ENCODE data around the gene TMC1. TPM values are rescaled to one million over a fixed set of nuclear protein-coding genes. Genes with fewer than 3 reads are reported as not detected.

Gene TMC1
- total and polyA plus RNA-seq, 2 of the 13 experiments (the other 11 are each of a cell fraction or from before 2014, with no cell fraction given): 0.02 to 0.03 TPM

GRCh38 chr9:72691671-72692070 lies 170.3 kb downstream of the TMC1 start:
- no peak overlapping the region for H3K4me2 ChIP-seq (ENCODE audit: low read depth, low read length)
- POLR2A ChIA-PET: no interaction called here
- no peaks in the 10 kb centered on the region for H3K4me1 ChIP-seq (ENCODE audit: insufficient read depth, low read length)
- ATAC-seq (no peak), DNase-seq (ENCODE audit: low spot score) (no peak), FAIRE-seq (no peak)
- H2AFZ ChIP-seq (ENCODE audit: low read length): no peak overlapping the region
- no peaks in the 10 kb centered on the region for H4K20me1 ChIP-seq (ENCODE audit: insufficient read depth, low read length)
- in situ Hi-C loops (cut with HindIII; ENCODE audit: extremely low pct_ligation_motif_present, low pct_unique_long_range_greater_than_20kb) (no loop called here), intact Hi-C loops (cut with micrococcal nuclease; ENCODE audit: unreplicated experiment) (no loop called here)
- H3K9me3 ChIP-seq (ENCODE audit: low read length): no peaks in the 10 kb centered on the region
- H3K36me3 ChIP-seq (replicated peaks in 1 of 2; ENCODE audit: control insufficient read depth in 1 of 2, insufficient read depth in 2 of 2, low read length in 2 of 2): no peaks in the 10 kb centered on the region
- H3K27me3 ChIP-seq (ENCODE audit: control insufficient read depth in 1 of 2, insufficient read depth in 2 of 2, low read length in 2 of 2): no peaks in the 10 kb centered on the region
- CTCF ChIA-PET (ENCODE audit: low intra/inter-chr PET ratio, low total read pairs): no interaction called here
- no TSS peak for BruUV-seq (replicated peaks)
- H3K9ac ChIP-seq (ENCODE audit: insufficient read depth, low read depth, low read length): no peak overlapping the region
- H3K4me3 ChIP-seq (replicated peaks in 1 of 3; ENCODE audit: insufficient read depth in 1 of 3, low read depth in 2 of 3, low read length in 3 of 3): no peak overlapping the region
- no peak overlapping the region for H3K27ac ChIP-seq (ENCODE audit: extremely low read length, insufficient read depth, low read length)
- H3K79me2 ChIP-seq (ENCODE audit: insufficient read depth, low read length): no peaks in the 10 kb centered on the region
- TF ChIP-seq GTF2F1 (IDR thresholded peaks at IDR 0.05; ENCODE audit: low read length): no peak
- TF ChIP-seq ZNF710 (CRISPR knock-in tag; IDR thresholded peaks at IDR 0.05; ENCODE audit: borderline replicate concordance): no peak
- TF ChIP-seq SKI (IDR thresholded peaks at IDR 0.05; ENCODE audit: partially characterized antibody): no peak
- TF ChIP-seq PHF21A (CRISPR knock-in tag; IDR thresholded peaks at IDR 0.05): no peak
- no peak for TF ChIP-seq HNF4G (IDR thresholded peaks at IDR 0.05; ENCODE audit: borderline replicate concordance, low read depth, low read length)
- TF ChIP-seq HNF4G (CRISPR knock-in tag; IDR thresholded peaks at IDR 0.05; ENCODE audit: borderline replicate concordance, low read depth): no peak
- TF ChIP-seq HOXA9 (CRISPR knock-in tag; IDR thresholded peaks at IDR 0.05; ENCODE audit: borderline replicate concordance): no peak
- no peak for TF ChIP-seq ZNF33A (CRISPR knock-in tag; IDR thresholded peaks at IDR 0.05; ENCODE audit: borderline replicate concordance)
- no peak for TF ChIP-seq ZNF646 (CRISPR knock-in tag; IDR thresholded peaks at IDR 0.05)
- TF ChIP-seq ZNF672 (CRISPR knock-in tag; IDR thresholded peaks at IDR 0.05): no peak
- no peak for TF ChIP-seq MAFG (CRISPR knock-in tag; IDR thresholded peaks at IDR 0.05)
- no peak for TF ChIP-seq CSRNP1 (CRISPR knock-in tag; IDR thresholded peaks at IDR 0.05)
- TF ChIP-seq TRAFD1 (CRISPR knock-in tag; IDR thresholded peaks at IDR 0.05; ENCODE audit: borderline replicate concordance): no peak
- TF ChIP-seq FOXA1 (IDR thresholded peaks at IDR 0.05): no peak
- no peak for TF ChIP-seq FOXA1 (CRISPR knock-in tag; IDR thresholded peaks at IDR 0.05)

Measured in HepG2 (cell line).